Activated CD8-positive, alpha-beta memory T cell treated with anti-CD3 and anti-CD28 coated beads for 1 hour (primary cell): Measurements from ENCODE around the gene TMEM126B.
"Not testable (repeated sequence)": the region's sequence is repeated elsewhere in the genome, so short reads cannot be mapped to it uniquely, and the experiment has no call there.

Experiments used
- DNase-seq, 2 donors: peaks; one replicate each; pipeline ENCODE4 v3.0.0-alpha.2; 2020; ENCODE audit warnings: low read depth in 1 of 2; ENCODE audit errors: extremely low read depth in 1 of 2

TMEM126B gene

GRCh38 chr11:85647078-85647477, 18.7 kb downstream of the TMEM126B start:
- DNase-seq, result no peak

GRCh38 chr11:85647604-85648299, 19.4 kb downstream of the TMEM126B start, which contains the start of gene TMEM126A:
Gene TMEM126A (plus strand): TSS chr11:85647967. CDS start chr11:85650256, 2,289 bp downstream.
- DNase-seq, result peak; percentile 56 to 86

GRCh38 chr11:85651118-85651517, 22.7 kb downstream of the TMEM126B start:
- DNase-seq, result no peak

GRCh38 chr11:85652786-85653447, 24.5 kb downstream of the TMEM126B start:
- no peak for DNase-seq

GRCh38 chr11:85654343-85654742, 25.9 kb downstream of the TMEM126B start:
- DNase-seq, result not testable (repeated sequence)

- no peak for DNase-seq
Observed at GRCh38 chr11:85656777-85657176, 28.4 kb downstream of the TMEM126B start.

- DNase-seq, result no peak
Observed at GRCh38 chr11:85658180-85658579, 29.8 kb downstream of the TMEM126B start.

GRCh38 chr11:85661972-85662664, 33.7 kb downstream of the TMEM126B start:
- no peak for DNase-seq

- DNase-seq, result no peak
Observed at GRCh38 chr11:85663080-85663752, 34.8 kb downstream of the TMEM126B start.

GRCh38 chr11:85663753-85664614, 35.6 kb downstream of the TMEM126B start:
- DNase-seq, result peak; percentile 78 to 80

GRCh38 chr11:85664615-85665481, 36.5 kb downstream of the TMEM126B start, which contains the start of gene CREBZF:
Gene CREBZF (minus strand): TSS chr11:85665129. CDS start chr11:85664875, 254 bp downstream.
- DNase-seq, result peak; percentile 70 to 86

- no peak for DNase-seq
Observed at GRCh38 chr11:85665733-85666132, 37.3 kb downstream of the TMEM126B start.

- DNase-seq, result no peak
Observed at GRCh38 chr11:85666687-85667086, 38.3 kb downstream of the TMEM126B start.

- DNase-seq, result no peak
Observed at GRCh38 chr11:85668157-85668556, 39.8 kb downstream of the TMEM126B start.

- not testable (repeated sequence) for DNase-seq
Observed at GRCh38 chr11:85670949-85671663, 42.7 kb downstream of the TMEM126B start.

GRCh38 chr11:85672105-85672902, 43.9 kb downstream of the TMEM126B start:
- no peak for DNase-seq

- DNase-seq, result no peak
Observed at GRCh38 chr11:85673393-85673792, 45.0 kb downstream of the TMEM126B start.

GRCh38 chr11:85679576-85679975, 51.2 kb downstream of the TMEM126B start:
- DNase-seq, result no peak
